Measurements from ENCODE around the gene RNLS. TPM values are rescaled to one million over a fixed set of nuclear protein-coding genes. Genes with fewer than 3 reads are reported as not detected.
"Not testable (repeated sequence)": the region's sequence is repeated elsewhere in the genome, so short reads cannot be mapped to it uniquely, and the experiment has no call there.

The RNLS gene
- total and polyA plus RNA-seq, 3 donors from 2014 or later: 13.0 to 27.4 (median 27.1) TPM

- H3K36me3 ChIP-seq (ENCODE audit: low read depth, missing control alignments): no peaks in the 10 kb centered on the region
- DNase-seq: no peak
- no peak overlapping the region for H3K27ac ChIP-seq
- TF ChIP-seq POLR2A (IDR thresholded peaks at IDR 0.05): no peak
- no peak for TF ChIP-seq CTCF (IDR thresholded peaks at IDR 0.05)
- no peaks in the 10 kb centered on the region for H3K4me1 ChIP-seq
- H3K9me3 ChIP-seq: no peaks in the 10 kb centered on the region
- 73% methylated on average over 2 of the region's 2 CpGs for WGBS, 2 donors
- H3K27me3 ChIP-seq: no peaks in the 10 kb centered on the region
- intact Hi-C loops (cut with DNase I; ENCODE audit: low total_unique reads): no loop called here
- no peak overlapping the region for H3K4me3 ChIP-seq
Measured at GRCh38 chr10:88314362-88314761, 268.8 kb downstream of the RNLS start.

GRCh38 chr10:88313878-88314277 is 269.2 kb downstream of the RNLS start:
- no peak overlapping the region for H3K4me3 ChIP-seq
- intact Hi-C loops (cut with DNase I; ENCODE audit: low total_unique reads): no loop called here
- no peaks in the 10 kb centered on the region for H3K27me3 ChIP-seq
- H3K4me1 ChIP-seq: no peaks in the 10 kb centered on the region
- H3K36me3 ChIP-seq (ENCODE audit: low read depth, missing control alignments): no peaks in the 10 kb centered on the region
- no peak overlapping the region for H3K27ac ChIP-seq
- WGBS, 2 donors: 81 to 85% methylated on average over 1 of the region's 1 CpG
- H3K9me3 ChIP-seq: no peaks in the 10 kb centered on the region
- no peak for DNase-seq
- no peak for TF ChIP-seq POLR2A (IDR thresholded peaks at IDR 0.05)
- TF ChIP-seq CTCF (IDR thresholded peaks at IDR 0.05): no peak

GRCh38 chr10:88312855-88313254 is 270.3 kb downstream of the RNLS start:
- WGBS, 2 donors: 73 to 85% methylated on average over 2 of the region's 2 CpGs
- Histone ChIP-seq H3K36me3 (ENCODE audit: low read depth, missing control alignments) (no peaks in the 10 kb centered on the region), H3K27ac (no peak overlapping the region), H3K4me1 (no peaks in the 10 kb centered on the region), H3K4me3 (no peak overlapping the region), H3K9me3 (no peaks in the 10 kb centered on the region), H3K27me3 (no peaks in the 10 kb centered on the region)
- intact Hi-C loops (cut with DNase I; ENCODE audit: low total_unique reads): no loop called here
- no peak for DNase-seq
- TF ChIP-seq CTCF (IDR thresholded peaks at IDR 0.05) (no peak), POLR2A (IDR thresholded peaks at IDR 0.05) (no peak)

GRCh38 chr10:88311264-88311663 is 271.9 kb downstream of the RNLS start:
- Histone ChIP-seq H3K36me3 (ENCODE audit: low read depth, missing control alignments) (no peaks in the 10 kb centered on the region), H3K9me3 (no peaks in the 10 kb centered on the region), H3K4me1 (no peaks in the 10 kb centered on the region), H3K27ac (no peak overlapping the region), H3K27me3 (no peaks in the 10 kb centered on the region), H3K4me3 (no peak overlapping the region)
- intact Hi-C loops (cut with DNase I; ENCODE audit: low total_unique reads): no loop called here
- DNase-seq: no peak
- TF ChIP-seq CTCF (IDR thresholded peaks at IDR 0.05): no peak
- TF ChIP-seq POLR2A (IDR thresholded peaks at IDR 0.05): no peak
- 90 to 91% methylated on average over 1 of the region's 1 CpG for WGBS, 2 donors

- Histone ChIP-seq H3K36me3 (ENCODE audit: low read depth, missing control alignments) (no peaks in the 10 kb centered on the region), H3K27me3 (no peaks in the 10 kb centered on the region), H3K27ac (no peak overlapping the region), H3K4me3 (no peak overlapping the region), H3K9me3 (no peaks in the 10 kb centered on the region), H3K4me1 (no peaks in the 10 kb centered on the region)
- TF ChIP-seq CTCF (IDR thresholded peaks at IDR 0.05): no peak
- no peak for TF ChIP-seq POLR2A (IDR thresholded peaks at IDR 0.05)
- no peak for DNase-seq
- 74 to 81% methylated on average over 3 of the region's 3 CpGs for WGBS, 2 donors
- intact Hi-C loops (cut with DNase I; ENCODE audit: low total_unique reads): no loop called here
Measured at GRCh38 chr10:88309365-88309764, 273.8 kb downstream of the RNLS start.

GRCh38 chr10:88308361-88308760 is 274.8 kb downstream of the RNLS start:
- H3K9me3 ChIP-seq; H3K4me1 ChIP-seq; H3K27ac ChIP-seq; H3K36me3 ChIP-seq (ENCODE audit: low read depth, missing control alignments); intact Hi-C loops (cut with DNase I; ENCODE audit: low total_unique reads); H3K27me3 ChIP-seq; DNase-seq; H3K4me3 ChIP-seq: not testable (repeated sequence)
- 95 to 98% methylated on average over 2 of the region's 2 CpGs for WGBS, 2 donors

Measured in testis (tissue), 3 donors.